Fibroblast of skin of left biceps (primary cell): ENCODE results near the gene NKIRAS2.
"Not testable (repeated sequence)": the region's sequence is repeated elsewhere in the genome, so short reads cannot be mapped to it uniquely, and the experiment has no call there.

Experiments
- DNase-seq, 2 experiments: peaks; one replicate each; pipeline ENCODE4 v3.0.0-alpha.2; 2013; ENCODE audit warnings: low read depth in 2 of 2

Gene NKIRAS2

GRCh38 chr17:41998497-41998896 lies 21.4 kb upstream of the NKIRAS2 start:
- DNase-seq: no peak

- DNase-seq: no peak
These were observed 19.3 kb upstream of the NKIRAS2 start for GRCh38 chr17:42000413-42001133.

GRCh38 chr17:42001729-42002128 lies 18.2 kb upstream of the NKIRAS2 start:
- no peak for DNase-seq

GRCh38 chr17:42002175-42002791 lies 17.6 kb upstream of the NKIRAS2 start:
- DNase-seq: no peak

- no peak for DNase-seq
These were observed 17.0 kb upstream of the NKIRAS2 start for GRCh38 chr17:42002792-42003301.

- DNase-seq: peak in 1 of 2 experiments; percentile 25
These were observed 14.7 kb upstream of the NKIRAS2 start for GRCh38 chr17:42005166-42005565.

- DNase-seq: no peak
These were observed 10.7 kb upstream of the NKIRAS2 start for GRCh38 chr17:42009170-42009569.

- not testable (repeated sequence) for DNase-seq
These were observed 9.6 kb upstream of the NKIRAS2 start for GRCh38 chr17:42010266-42010680.

- no peak for DNase-seq
These were observed 8.9 kb upstream of the NKIRAS2 start for GRCh38 chr17:42010898-42011516.

GRCh38 chr17:42012363-42012762 lies 7.5 kb upstream of the NKIRAS2 start:
- DNase-seq: not testable (repeated sequence)

GRCh38 chr17:42013740-42014139 lies 6.2 kb upstream of the NKIRAS2 start:
- not testable (repeated sequence) for DNase-seq

- DNase-seq: no peak
These were observed 3.5 kb upstream of the NKIRAS2 start for GRCh38 chr17:42016411-42016831.

GRCh38 chr17:42016941-42017865 lies 2.7 kb upstream of the NKIRAS2 start, which contains the start of gene DNAJC7:
Gene DNAJC7 (minus strand): TSS chr17:42017439. CDS start chr17:42017416, 23 bp downstream.
- peak; percentile 70 to 79 for DNase-seq

GRCh38 chr17:42017866-42018200 lies 2.1 kb upstream of the NKIRAS2 start:
- DNase-seq: no peak

GRCh38 chr17:42018339-42018738 lies 1.6 kb upstream of the NKIRAS2 start:
- DNase-seq: no peak

- DNase-seq: no peak
These were observed 902 bp upstream of the NKIRAS2 start for GRCh38 chr17:42018988-42019387.

GRCh38 chr17:42020845-42021244 lies 955 bp downstream of the NKIRAS2 start:
- DNase-seq: not testable (repeated sequence)

- DNase-seq: no peak
These were observed 3.8 kb downstream of the NKIRAS2 start for GRCh38 chr17:42023524-42024349.

- DNase-seq: no peak
These were observed 5.3 kb downstream of the NKIRAS2 start for GRCh38 chr17:42025191-42025579.

GRCh38 chr17:42025936-42026335 lies 6.0 kb downstream of the NKIRAS2 start:
- DNase-seq: no peak
